Peyer's patch (tissue), 4 donors: ENCODE measurements around the gene RPS6KB2. TPM values are rescaled to one million over a fixed set of nuclear protein-coding genes. Genes with fewer than 3 reads are reported as not detected.
A peak's percentile ranks its signal among the peaks of the same experiment; 100 is the strongest.

ENCODE experiments used
- DNase-seq, 3 donors: peaks; one replicate each; pipeline ENCODE4 v3.0.0-alpha.2; 2017 to 2019
- H3K27ac ChIP-seq, 4 donors: fragments of 200-600 bp; sonication (generic); one replicate each; pipeline ENCODE4 v1.5.1; 2016 to 2019
- H3K27me3 ChIP-seq, 2 donors: fragments of 200-600 bp; sonication (generic); one replicate each; pipeline ENCODE4 v1.5.1; 2019
- H3K36me3 ChIP-seq, 3 donors: fragments of 200-600 bp; sonication (generic); one replicate each; pipeline ENCODE4 v1.5.1; 2016 to 2019
- H3K4me1 ChIP-seq, 4 donors: fragments of 200-600 bp; sonication (generic); one replicate each; pipeline ENCODE4 v1.5.1; 2016 to 2019
- H3K4me3 ChIP-seq, 4 donors: fragments of 200-600 bp; sonication (generic); 1 replicate in 3 of 4; 2 replicates in 1 of 4; pipeline ENCODE4 v1.5.1; 2016 to 2019; ENCODE audit warnings: mild to moderate bottlenecking in 1 of 4
- H3K9me3 ChIP-seq, 4 donors: fragments of 200-600 bp; sonication (generic); one replicate each; pipeline ENCODE4 v1.5.1; 2016 to 2019; ENCODE audit warnings: mild to moderate bottlenecking in 1 of 4
- CTCF ChIP-seq, 6 experiments: fragments of 450-650 bp in 4 of 6; fragments of 200-600 bp in 2 of 6; sonication (generic) in 1 of 6; IDR thresholded peaks; one replicate each; pipeline ENCODE4 v1.5.1; 2017 to 2019; ENCODE audit warnings: antibody characterized with exemption in 6 of 6, mild to moderate bottlenecking in 3 of 6, moderate library complexity in 1 of 6
- POLR2A ChIP-seq, 2 donors: fragments of 450-650 bp; IDR thresholded peaks; one replicate each; pipeline ENCODE4 v1.5.1; 2017; ENCODE audit warnings: antibody characterized with exemption in 2 of 2, mild to moderate bottlenecking in 2 of 2, moderate library complexity in 2 of 2
- total RNA-seq, 4 donors: library from RNA; depleted of rRNA; stranded (reverse); fragments of >200 nt; gene quantifications; one replicate each; pipeline ENCODE4 v1.1.0, GENCODE V29; 2016

Gene RPS6KB2
- total RNA-seq, 4 donors from 2014 or later = 58.0 to 88.3 (median 63.5) TPM

GRCh38 chr11:67384851-67385366 lies 43.4 kb upstream of the RPS6KB2 start:
- H3K4me3 ChIP-seq = no peak overlapping the region
- no peaks in the 10 kb centered on the region for H3K27me3 ChIP-seq
- no peak overlapping the region for H3K27ac ChIP-seq
- H3K9me3 ChIP-seq = no peaks in the 10 kb centered on the region
- peaks cover 0 to 10% (median 6%) of the 10 kb centered on the region in 4 donors for H3K4me1 ChIP-seq
- H3K36me3 ChIP-seq = no peaks in the 10 kb centered on the region
- TF ChIP-seq CTCF (IDR thresholded peaks at IDR 0.05) (no peak), POLR2A (IDR thresholded peaks at IDR 0.05) (no peak)
- no peak for DNase-seq

- Histone ChIP-seq H3K27ac (no peak overlapping the region), H3K36me3 (no peaks in the 10 kb centered on the region), H3K4me3 (no peak overlapping the region), H3K4me1 (peaks cover 0 to 20% (median 3%) of the 10 kb centered on the region in 4 donors), H3K27me3 (no peaks in the 10 kb centered on the region), H3K9me3 (no peaks in the 10 kb centered on the region)
- TF ChIP-seq POLR2A (IDR thresholded peaks at IDR 0.05) (no peak), CTCF (IDR thresholded peaks at IDR 0.05) (no peak)
- DNase-seq = peak in 1 of 3 donors; percentile 44
These were observed 41.2 kb upstream of the RPS6KB2 start for GRCh38 chr11:67387069-67387468.

- H3K36me3 ChIP-seq = no peaks in the 10 kb centered on the region
- H3K4me1 ChIP-seq = peaks cover 0 to 20% (median 4%) of the 10 kb centered on the region in 4 donors
- H3K27me3 ChIP-seq = no peaks in the 10 kb centered on the region
- H3K9me3 ChIP-seq = no peaks in the 10 kb centered on the region
- no peak for DNase-seq
- no peak overlapping the region for H3K27ac ChIP-seq
- H3K4me3 ChIP-seq = no peak overlapping the region
- TF ChIP-seq POLR2A (IDR thresholded peaks at IDR 0.05) = no peak
- TF ChIP-seq CTCF (IDR thresholded peaks at IDR 0.05) = no peak
These were observed 40.8 kb upstream of the RPS6KB2 start for GRCh38 chr11:67387518-67387917.

GRCh38 chr11:67389477-67389876 lies 38.8 kb upstream of the RPS6KB2 start:
- no peak overlapping the region for H3K27ac ChIP-seq
- DNase-seq = peak; percentile 67 to 82 (median 71)
- H3K27me3 ChIP-seq = no peaks in the 10 kb centered on the region
- H3K4me1 ChIP-seq = peaks cover 0 to 25% (median 5%) of the 10 kb centered on the region in 4 donors
- H3K9me3 ChIP-seq = no peaks in the 10 kb centered on the region
- TF ChIP-seq POLR2A (IDR thresholded peaks at IDR 0.05) (no peak), CTCF (IDR thresholded peaks at IDR 0.05) (peak; percentile 34 to 55 (median 48))
- H3K36me3 ChIP-seq = peaks cover 0 to 5% (median 0%) of the 10 kb centered on the region in 3 donors
- no peak overlapping the region for H3K4me3 ChIP-seq

- H3K27ac ChIP-seq = peak overlapping the region; percentile 81 to 93 (median 86)
- H3K27me3 ChIP-seq = no peaks in the 10 kb centered on the region
- TF ChIP-seq POLR2A (IDR thresholded peaks at IDR 0.05) (no peak), CTCF (IDR thresholded peaks at IDR 0.05) (no peak)
- H3K4me3 ChIP-seq = peak overlapping the region; percentile 80 to 98 (median 92)
- peaks cover 0 to 16% (median 0%) of the 10 kb centered on the region in 3 donors for H3K36me3 ChIP-seq
- peaks cover 0 to 25% (median 5%) of the 10 kb centered on the region in 4 donors for H3K4me1 ChIP-seq
- no peak for DNase-seq
- H3K9me3 ChIP-seq = no peaks in the 10 kb centered on the region
These were observed 37.4 kb upstream of the RPS6KB2 start for GRCh38 chr11:67390947-67391303.
